ENCODE data around the gene PRPF40B. TPM values are rescaled to one million over a fixed set of nuclear protein-coding genes. Genes with fewer than 3 reads are reported as not detected.

Gene PRPF40B
- total and polyA plus RNA-seq, 12 donors = 13.4 to 37.5 (median 21.6) TPM

GRCh38 chr12:49680075-49680474 is 56.7 kb downstream of the PRPF40B start:
- Histone ChIP-seq H3K4me1 (peaks cover 7 to 78% (median 36%) of the 10 kb centered on the region in 9 donors), H3K4me3 (no peak overlapping the region), H3K27ac (no peak overlapping the region), H3K36me3 (no peaks in the 10 kb centered on the region), H3K9me3 (no peaks in the 10 kb centered on the region), H3K27me3 (no peaks in the 10 kb centered on the region)
- intact Hi-C loops (cut with DNase I) = no loop called here
- ATAC-seq = no peak
- DNase-seq = no peak
- WGBS, 2 donors = 94 to 95% methylated on average over 1 of the region's 1 CpG
- TF ChIP-seq CTCF (IDR thresholded peaks at IDR 0.05) = no peak

- Histone ChIP-seq H3K36me3 (no peaks in the 10 kb centered on the region), H3K27me3 (no peaks in the 10 kb centered on the region), H3K4me1 (peaks cover 0 to 85% (median 19%) of the 10 kb centered on the region in 9 donors), H3K9me3 (no peaks in the 10 kb centered on the region), H3K27ac (peak overlapping the region in 1 of 10 donors; percentile 33), H3K4me3 (no peak overlapping the region)
- no peak for DNase-seq
- no peak for TF ChIP-seq CTCF (IDR thresholded peaks at IDR 0.05)
- intact Hi-C loops (cut with DNase I) = no loop called here
- 60 to 72% methylated on average over 3 of the region's 3 CpGs for WGBS, 2 donors
- peak in 2 of 8 donors; percentile 27 to 31 for ATAC-seq
These were observed 60.4 kb downstream of the PRPF40B start for GRCh38 chr12:49683599-49684309.

- Histone ChIP-seq H3K9me3 (no peaks in the 10 kb centered on the region), H3K27me3 (no peaks in the 10 kb centered on the region), H3K4me1 (peaks cover 0 to 86% (median 24%) of the 10 kb centered on the region in 9 donors), H3K27ac (peak overlapping the region in 1 of 10 donors; percentile 33), H3K36me3 (no peaks in the 10 kb centered on the region), H3K4me3 (no peak overlapping the region)
- intact Hi-C loops (cut with DNase I) = no loop called here
- 91 to 93% methylated on average over 5 of the region's 5 CpGs for WGBS, 2 donors
- TF ChIP-seq CTCF (IDR thresholded peaks at IDR 0.05) = no peak
- ATAC-seq (no peak), DNase-seq (no peak)
These were observed 61.0 kb downstream of the PRPF40B start for GRCh38 chr12:49684310-49684854.

- WGBS, 2 donors = 94 to 95% methylated on average over 2 of the region's 2 CpGs
- intact Hi-C loops (cut with DNase I) = no loop called here
- TF ChIP-seq CTCF (IDR thresholded peaks at IDR 0.05) = no peak
- peaks cover 0 to 88% (median 40%) of the 10 kb centered on the region in 9 donors for H3K4me1 ChIP-seq
- no peak overlapping the region for H3K4me3 ChIP-seq
- H3K27ac ChIP-seq = no peak overlapping the region
- ATAC-seq (peak in 1 of 8 donors; percentile 29), DNase-seq (no peak)
- H3K9me3 ChIP-seq = no peaks in the 10 kb centered on the region
- no peaks in the 10 kb centered on the region for H3K36me3 ChIP-seq
- no peaks in the 10 kb centered on the region for H3K27me3 ChIP-seq
These were observed 64.6 kb downstream of the PRPF40B start for GRCh38 chr12:49687941-49688340.
